GM12864 (cell line): ENCODE measurements around the gene VPS37C.

Experiments used
- DNase-seq: peaks from one replicate; pipeline ENCODE4 v3.0.0-alpha.2; 2011; ENCODE audit warnings: low read depth
- H3K4me3 ChIP-seq: 2 replicates; pipeline ENCODE4 v1.5.1; 2011; ENCODE audit warnings: mild to moderate bottlenecking, low read depth, low read length, control low read depth
- TF ChIP-seq, protein P1 (sequence below): IDR thresholded peaks from 2 replicates; pipeline ENCODE4 v1.5.1; 2011; ENCODE audit warnings: low read depth, mild to moderate bottlenecking, moderate library complexity, low read length, control low read depth, inconsistent platforms; ENCODE audit errors: missing control alignments

Gene VPS37C

GRCh38 chr11:61092280-61092766, 68.9 kb downstream of the VPS37C start:
- peak overlapping the region; percentile 52 for H3K4me3 ChIP-seq
- TF ChIP-seq, protein P1, sequence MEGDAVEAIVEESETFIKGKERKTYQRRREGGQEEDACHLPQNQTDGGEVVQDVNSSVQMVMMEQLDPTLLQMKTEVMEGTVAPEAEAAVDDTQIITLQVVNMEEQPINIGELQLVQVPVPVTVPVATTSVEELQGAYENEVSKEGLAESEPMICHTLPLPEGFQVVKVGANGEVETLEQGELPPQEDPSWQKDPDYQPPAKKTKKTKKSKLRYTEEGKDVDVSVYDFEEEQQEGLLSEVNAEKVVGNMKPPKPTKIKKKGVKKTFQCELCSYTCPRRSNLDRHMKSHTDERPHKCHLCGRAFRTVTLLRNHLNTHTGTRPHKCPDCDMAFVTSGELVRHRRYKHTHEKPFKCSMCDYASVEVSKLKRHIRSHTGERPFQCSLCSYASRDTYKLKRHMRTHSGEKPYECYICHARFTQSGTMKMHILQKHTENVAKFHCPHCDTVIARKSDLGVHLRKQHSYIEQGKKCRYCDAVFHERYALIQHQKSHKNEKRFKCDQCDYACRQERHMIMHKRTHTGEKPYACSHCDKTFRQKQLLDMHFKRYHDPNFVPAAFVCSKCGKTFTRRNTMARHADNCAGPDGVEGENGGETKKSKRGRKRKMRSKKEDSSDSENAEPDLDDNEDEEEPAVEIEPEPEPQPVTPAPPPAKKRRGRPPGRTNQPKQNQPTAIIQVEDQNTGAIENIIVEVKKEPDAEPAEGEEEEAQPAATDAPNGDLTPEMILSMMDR = no peak
- DNase-seq = no peak

DNA sequence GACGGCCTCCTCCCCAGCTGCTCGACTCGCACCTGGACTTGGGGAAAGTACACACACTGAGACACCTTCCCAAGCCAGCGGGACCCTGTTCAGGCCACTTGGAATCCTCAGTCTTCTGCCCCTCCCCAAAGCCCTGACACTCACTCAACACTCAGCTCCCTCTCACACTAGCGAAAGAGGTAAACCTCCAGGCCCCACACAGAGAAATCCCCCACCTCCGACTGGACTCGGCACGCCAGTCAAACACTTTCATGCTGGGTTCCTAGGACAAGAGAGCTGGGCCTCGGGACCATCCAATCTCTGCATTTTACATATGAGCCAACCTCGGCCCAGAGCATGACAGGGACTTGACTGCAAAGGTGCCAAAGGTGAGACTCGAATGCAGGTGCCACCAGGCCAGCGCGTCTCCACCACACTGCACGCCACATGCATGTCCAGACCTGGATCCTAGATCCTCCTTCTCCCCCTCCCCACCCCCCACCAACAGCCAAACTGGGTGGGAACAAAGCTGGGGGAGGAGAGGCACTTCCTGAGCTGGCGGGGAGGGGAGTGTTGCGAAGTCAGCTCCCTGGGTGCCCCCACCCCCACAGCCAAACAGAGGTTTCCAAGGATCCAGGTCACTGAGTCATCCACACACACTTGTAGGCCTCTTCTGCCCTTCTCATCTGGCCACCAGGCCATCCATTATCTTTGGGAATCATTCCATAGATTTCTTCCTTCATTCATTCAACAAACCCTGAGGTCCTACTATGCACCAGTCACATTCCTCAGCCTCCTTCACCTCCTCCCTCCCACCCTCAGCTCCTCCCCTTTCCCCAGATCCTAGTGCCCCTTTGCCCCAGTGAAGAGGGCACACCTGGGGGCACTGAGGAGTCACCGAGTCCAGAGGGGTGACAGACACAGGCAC, 69.6 kb downstream of the VPS37C start:
- DNase-seq = no peak
- TF ChIP-seq, protein P1 = no peak
- H3K4me3 ChIP-seq = peak overlapping the region; percentile 52

DNA sequence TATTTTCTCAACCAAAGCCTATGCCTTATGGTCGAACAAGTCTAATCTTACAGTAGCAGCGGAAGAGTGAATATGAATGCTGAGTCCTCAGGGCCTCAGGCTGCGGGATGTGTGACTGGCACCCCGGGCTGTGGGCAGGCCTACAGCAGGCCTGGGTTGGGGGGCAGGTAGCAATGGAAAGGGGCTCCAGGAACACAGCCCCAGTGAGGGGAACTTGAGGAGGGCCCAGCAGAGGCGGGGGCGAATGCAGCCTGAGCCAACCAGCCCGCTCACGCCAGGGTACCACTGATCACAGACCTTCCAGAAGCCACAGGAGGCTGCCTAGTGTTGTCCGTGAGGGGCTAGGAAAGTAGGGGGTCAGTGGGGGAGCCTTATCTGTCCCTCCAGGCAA, 70.2 kb downstream of the VPS37C start:
- peak overlapping the region; percentile 52 for H3K4me3 ChIP-seq
- TF ChIP-seq, protein P1 = no peak
- DNase-seq = no peak

DNA sequence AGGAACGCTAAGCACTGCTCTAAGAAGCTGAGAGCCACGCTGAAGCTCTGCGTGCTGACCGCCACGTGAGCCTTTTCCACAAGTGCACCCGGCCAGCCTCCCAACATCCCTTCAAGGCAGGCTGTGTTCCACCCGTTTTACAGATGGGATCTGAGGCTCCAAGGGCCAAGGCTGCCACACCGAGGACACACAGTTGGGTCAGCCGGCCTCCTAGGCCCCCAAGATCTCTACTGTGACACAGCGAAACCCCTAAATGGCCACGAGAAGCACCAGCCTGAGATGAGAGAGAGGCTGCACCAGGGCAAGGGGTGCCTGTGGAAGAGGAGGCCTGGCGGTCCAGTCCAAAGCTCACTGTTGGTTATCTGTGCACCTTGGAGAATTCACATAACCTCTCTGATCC, 70.7 kb downstream of the VPS37C start:
- H3K4me3 ChIP-seq = peak overlapping the region; percentile 52
- DNase-seq = no peak
- TF ChIP-seq, protein P1 = no peak

DNA sequence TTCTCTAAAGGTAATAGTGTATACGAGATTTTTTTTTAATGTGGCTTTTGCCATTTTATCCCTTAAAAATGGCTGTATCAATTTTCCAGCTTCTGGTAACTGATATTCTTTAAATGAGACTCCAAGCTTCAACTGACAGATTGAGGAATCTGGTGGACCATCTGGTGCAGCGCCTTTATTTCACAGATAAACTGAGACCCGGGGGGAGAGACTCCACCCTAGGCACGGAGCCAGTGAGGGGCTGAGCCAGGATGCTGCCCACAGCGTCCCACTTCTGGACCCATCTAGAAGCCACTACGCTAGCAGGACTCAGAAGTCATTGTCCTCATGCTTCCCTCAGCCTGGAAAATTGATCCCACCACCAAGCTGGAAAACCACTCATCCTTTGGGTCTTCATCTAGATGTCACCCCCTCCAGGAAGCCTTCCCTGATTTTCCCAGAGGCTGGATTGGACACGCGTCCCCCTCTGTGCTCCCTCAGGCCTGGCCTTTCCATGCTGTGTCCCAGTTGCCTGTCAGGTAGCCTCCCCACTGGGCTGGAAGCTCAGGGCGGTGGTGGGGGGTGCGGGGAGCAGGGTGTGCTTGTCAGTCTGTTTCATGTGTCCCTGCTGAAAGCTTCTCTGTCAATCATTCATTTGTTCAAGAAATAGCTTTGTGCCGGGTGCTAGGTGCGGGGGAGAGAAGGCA, 71.3 kb downstream of the VPS37C start:
- peak overlapping the region; percentile 52 for H3K4me3 ChIP-seq
- no peak for DNase-seq
- TF ChIP-seq, protein P1 = no peak

GRCh38 chr11:61087426-61088119, 73.7 kb downstream of the VPS37C start:
- no peak for DNase-seq
- H3K4me3 ChIP-seq = no peak overlapping the region
- TF ChIP-seq, protein P1 = no peak
